Transverse colon (tissue), 4 donors: ENCODE measurements around the gene ZNF784.

Experiments
- CTCF ChIP-seq, 5 experiments: fragments of 200-600 bp in 3 of 5; fragments of 450-650 bp in 2 of 5; sonication (generic) in 3 of 5; IDR thresholded peaks; 1 replicate in 2 of 5; 2 replicates in 3 of 5; pipeline ENCODE4 v1.5.1; 2016 to 2017; ENCODE audit warnings: antibody characterized with exemption in 5 of 5, inconsistent platforms in 3 of 5, mild to moderate bottlenecking in 2 of 5, moderate library complexity in 1 of 5
- EP300 ChIP-seq: sonication (generic); formaldehyde crosslinking; IDR thresholded peaks from one replicate; pipeline ENCODE4 v1.6.1; 2017; ENCODE audit warnings: antibody characterized with exemption, low read depth
- POLR2A ChIP-seq: fragments of 450-650 bp; IDR thresholded peaks from one replicate; pipeline ENCODE4 v1.6.1; 2016; ENCODE audit warnings: antibody characterized with exemption, mild to moderate bottlenecking, moderate library complexity
- POLR2AphosphoS5 ChIP-seq, 3 donors: sonication (generic); formaldehyde crosslinking; IDR thresholded peaks; one replicate each; pipeline ENCODE4 v1.6.1; 2016; ENCODE audit warnings: antibody characterized with exemption in 3 of 3

- TF ChIP-seq CTCF (IDR thresholded peaks at IDR 0.05) (no peak), POLR2A (peak; percentile 47), EP300 (no peak), POLR2AphosphoS5 (IDR thresholded peaks at IDR 0.05) (peak in 2 of 3 donors; percentile 37 to 58)
Measured at GRCh38 chr19:55643003-55643886, 18.9 kb upstream of the ZNF784 start, which contains the start of gene ZNF581.
